ENCODE measurements around the gene ZNF256.

The ZNF256 gene

GRCh38 chr19:57947419-57948134 is at the start of gene ZNF256:
ZNF256 (minus strand) TSS chr19:57947706; CDS start chr19:57947474, 232 bp downstream.
- peak; percentile 90 for DNase-seq

GRCh38 chr19:57992841-57993240 is 45.3 kb upstream of the ZNF256 start:
- no peak for DNase-seq

- no peak for DNase-seq
These were observed 31.2 kb upstream of the ZNF256 start for GRCh38 chr19:57978586-57979289.

- DNase-seq = no peak
These were observed 26.9 kb upstream of the ZNF256 start, which contains the start of gene C19orf18 for GRCh38 chr19:57974434-57974833. C19orf18 (minus strand) TSS chr19:57974534; CDS start chr19:57974432, 102 bp downstream.

- no peak for DNase-seq
These were observed 17.3 kb upstream of the ZNF256 start for GRCh38 chr19:57964761-57965160.

- no peak for DNase-seq
These were observed 14.3 kb upstream of the ZNF256 start for GRCh38 chr19:57961785-57962184.

- no peak for DNase-seq
These were observed 7.5 kb upstream of the ZNF256 start for GRCh38 chr19:57954996-57955395.

- no peak for DNase-seq
These were observed 2.2 kb upstream of the ZNF256 start for GRCh38 chr19:57949702-57950101.

GRCh38 chr19:57949296-57949695 is 1.8 kb upstream of the ZNF256 start:
- no peak for DNase-seq

- DNase-seq = no peak
These were observed 453 bp downstream of the ZNF256 start for GRCh38 chr19:57947088-57947418.

- no peak for DNase-seq
These were observed 1.2 kb downstream of the ZNF256 start for GRCh38 chr19:57946316-57946715.

- DNase-seq = no peak
These were observed 5.9 kb downstream of the ZNF256 start for GRCh38 chr19:57941593-57941992.

GRCh38 chr19:57935731-57936130 is 11.8 kb downstream of the ZNF256 start:
- DNase-seq = no peak

- DNase-seq = no peak
These were observed 12.5 kb downstream of the ZNF256 start, which contains the start of gene ZNF418 for GRCh38 chr19:57934820-57935665. ZNF418 (minus strand) TSS chr19:57935402; CDS start chr19:57933822, 1,580 bp downstream.

- DNase-seq = no peak
These were observed 19.9 kb downstream of the ZNF256 start for GRCh38 chr19:57927587-57927986.

- peak; percentile 85 for DNase-seq
These were observed 31.1 kb downstream of the ZNF256 start, which contains the start of gene ZNF417 for GRCh38 chr19:57916168-57916995. ZNF417 (minus strand) TSS chr19:57916592; CDS start chr19:57916411, 181 bp downstream.

- no peak for DNase-seq
These were observed 33.0 kb downstream of the ZNF256 start for GRCh38 chr19:57914531-57914930.

GRCh38 chr19:57907394-57907793 is 40.1 kb downstream of the ZNF256 start:
- DNase-seq = no peak

GRCh38 chr19:57905258-57905657 is 42.2 kb downstream of the ZNF256 start:
- DNase-seq = no peak

- DNase-seq = no peak
These were observed 43.8 kb downstream of the ZNF256 start for GRCh38 chr19:57903618-57904184.

- DNase-seq = no peak
These were observed 47.2 kb downstream of the ZNF256 start for GRCh38 chr19:57900311-57900710.
